Liver (tissue), 9 donors: ENCODE measurements around the gene REEP3. TPM values are rescaled to one million over a fixed set of nuclear protein-coding genes. Genes with fewer than 3 reads are reported as not detected.

ENCODE experiments used
- DNase-seq: peaks from one replicate; pipeline ENCODE4 v3.0.0-alpha.2; 2017; ENCODE audit warnings: low spot score
- H3K27ac ChIP-seq, 2 donors: one replicate each; pipeline ENCODE4 v1.7.0; 2013; ENCODE audit warnings: inconsistent platforms in 2 of 2, low read length in 2 of 2, control low read depth in 1 of 2, low read depth in 1 of 2, mild to moderate bottlenecking in 1 of 2
- H3K27me3 ChIP-seq, 4 donors: one replicate each; pipeline versions ENCODE4 v1.6.1 to v1.7.0; 2013; ENCODE audit warnings: low read length in 3 of 4, inconsistent platforms in 1 of 4, mild to moderate bottlenecking in 1 of 4, moderate library complexity in 1 of 4; ENCODE audit not compliant: control insufficient read depth in 4 of 4, insufficient read depth in 4 of 4
- H3K36me3 ChIP-seq, 4 donors: one replicate each; pipeline versions ENCODE4 v1.6.1 to v1.7.0; 2013; ENCODE audit warnings: low read length in 3 of 4, mild to moderate bottlenecking in 3 of 4, low read depth in 1 of 4, moderate library complexity in 1 of 4; ENCODE audit not compliant: control insufficient read depth in 4 of 4, insufficient read depth in 3 of 4
- H3K4me1 ChIP-seq, 4 donors: one replicate each; pipeline versions ENCODE4 v1.6.1 to v1.7.0; 2013; ENCODE audit warnings: low read length in 3 of 4, mild to moderate bottlenecking in 3 of 4, moderate library complexity in 1 of 4; ENCODE audit not compliant: control insufficient read depth in 4 of 4, insufficient read depth in 4 of 4
- H3K4me3 ChIP-seq, 3 donors: one replicate each; pipeline versions ENCODE4 v1.6.1 to v1.7.0; 2013; ENCODE audit warnings: low read length in 3 of 3, control low read depth in 1 of 3, low read depth in 1 of 3, mild to moderate bottlenecking in 1 of 3
- H3K9ac ChIP-seq, 2 donors: one replicate each; pipeline ENCODE4 v1.7.0; 2013; ENCODE audit warnings: low read length in 2 of 2, mild to moderate bottlenecking in 2 of 2, moderate library complexity in 2 of 2, control low read depth in 1 of 2, low read depth in 1 of 2
- H3K9me3 ChIP-seq, 4 donors: one replicate each; pipeline versions ENCODE4 v1.6.1 to v1.7.0; 2013; ENCODE audit warnings: low read length in 3 of 4; ENCODE audit not compliant: control insufficient read depth in 4 of 4
- EGR1 ChIP-seq, 2 donors: IDR thresholded peaks; 2 replicates each; pipeline ENCODE4 v1.6.1; 2016 to 2018; ENCODE audit warnings: antibody characterized with exemption in 2 of 2, low read depth in 2 of 2
- FOXA1 ChIP-seq: IDR thresholded peaks from 2 replicates; pipeline ENCODE4 v1.6.1; 2016; ENCODE audit warnings: antibody characterized with exemption
- FOXA2 ChIP-seq: IDR thresholded peaks from 2 replicates; pipeline ENCODE4 v1.6.1; 2016; ENCODE audit warnings: antibody characterized with exemption
- GABPA ChIP-seq, 2 donors: IDR thresholded peaks in 1 of 2; conservative IDR thresholded peaks in 1 of 2; 2 replicates each; pipeline ENCODE4 v1.6.1; 2016; ENCODE audit warnings: antibody characterized with exemption in 2 of 2, mild to moderate bottlenecking in 1 of 2, moderate library complexity in 1 of 2
- HNF4A ChIP-seq, 2 donors: conservative IDR thresholded peaks; 2 replicates each; pipeline ENCODE4 v1.6.1; 2016; ENCODE audit warnings: antibody characterized with exemption in 2 of 2, mild to moderate bottlenecking in 2 of 2
- HNF4G ChIP-seq: IDR thresholded peaks from 2 replicates; pipeline ENCODE4 v1.6.1; 2016; ENCODE audit warnings: antibody characterized with exemption
- JUND ChIP-seq, 2 donors: IDR thresholded peaks; 2 replicates each; pipeline ENCODE4 v1.6.1; 2016; ENCODE audit warnings: antibody characterized with exemption in 2 of 2
- NR2F2 ChIP-seq: IDR thresholded peaks from 2 replicates; pipeline ENCODE4 v1.6.1; 2016; ENCODE audit warnings: antibody characterized with exemption
- RAD21 ChIP-seq, 2 donors: IDR thresholded peaks; 2 replicates each; pipeline ENCODE4 v1.6.1; 2016; ENCODE audit warnings: antibody characterized with exemption in 2 of 2, mild to moderate bottlenecking in 2 of 2
- RXRA ChIP-seq, 2 donors: IDR thresholded peaks; 2 replicates each; pipeline ENCODE4 v1.6.1; 2017 to 2018; ENCODE audit warnings: antibody characterized with exemption in 2 of 2, mild to moderate bottlenecking in 1 of 2
- SP1 ChIP-seq: IDR thresholded peaks from 2 replicates; pipeline ENCODE4 v1.6.1; 2018; ENCODE audit warnings: antibody characterized with exemption, mild to moderate bottlenecking
- TAF1 ChIP-seq: conservative IDR thresholded peaks from 2 replicates; pipeline ENCODE4 v1.6.1; 2016; ENCODE audit warnings: antibody characterized with exemption, mild to moderate bottlenecking
- YY1 ChIP-seq: IDR thresholded peaks from 2 replicates; pipeline ENCODE4 v1.6.1; 2016; ENCODE audit warnings: antibody characterized with exemption, mild to moderate bottlenecking
- WGBS: extraction: QIAGEN DNeasy Blood & Tissue Kit; methylation state at CpG from one replicate; pipeline ENCODE4 v1.1.7; 2013; 5-methylcytosine and 5-hydroxymethylcytosine counted together
- polyA plus RNA-seq, 2 donors: library from polyadenylated mRNA; stranded (reverse) in 1 of 2; unstranded in 1 of 2; fragments of 200-250 nt in 1 of 2; fragments of >200 nt in 1 of 2; fragmentation: Nextera tagmentation in 1 of 2; extraction: Ambion mirVana in 1 of 2; gene quantifications; one replicate each; pipeline versions ENCODE4 v1.2.1 to v1.2.3, GENCODE V29; 2013 to 2015
- total RNA-seq, 2 donors: library from RNA; depleted of rRNA; stranded (reverse); fragments of >200 nt; gene quantifications; one replicate each; pipeline ENCODE4 v1.2.3, GENCODE V29; 2014
- TF ChIP-seq, protein P1 (sequence below): IDR thresholded peaks from 2 replicates; pipeline ENCODE4 v1.6.1; 2016; ENCODE audit warnings: antibody characterized with exemption
- TF ChIP-seq, protein P2 (sequence below): fragments of 150-350 bp; IDR thresholded peaks from 2 replicates; pipeline ENCODE4 v1.5.1; 2017; ENCODE audit warnings: improper control_type of control experiment, low read depth, low read length; ENCODE audit not compliant: missing input control
- TF ChIP-seq, protein P3 (sequence below): IDR thresholded peaks from 2 replicates; pipeline ENCODE4 v1.6.1; 2016; ENCODE audit warnings: antibody characterized with exemption
- TF ChIP-seq, protein P4 (sequence below): IDR thresholded peaks from 2 replicates; pipeline ENCODE4 v1.6.1; 2016; ENCODE audit warnings: antibody characterized with exemption, mild to moderate bottlenecking
- TF ChIP-seq, protein P5 (sequence below): IDR thresholded peaks from 2 replicates; pipeline ENCODE4 v1.6.1; 2016; ENCODE audit warnings: antibody characterized with exemption
- donor health status: healthy.
- donor health status: healthy.
- donor health status: healthy.
- donor health status: healthy.
- donor health status: healthy.

Gene REEP3
- total and polyA plus RNA-seq, 4 donors, result 7.9 to 26.9 (median 18.2) TPM

DNA sequence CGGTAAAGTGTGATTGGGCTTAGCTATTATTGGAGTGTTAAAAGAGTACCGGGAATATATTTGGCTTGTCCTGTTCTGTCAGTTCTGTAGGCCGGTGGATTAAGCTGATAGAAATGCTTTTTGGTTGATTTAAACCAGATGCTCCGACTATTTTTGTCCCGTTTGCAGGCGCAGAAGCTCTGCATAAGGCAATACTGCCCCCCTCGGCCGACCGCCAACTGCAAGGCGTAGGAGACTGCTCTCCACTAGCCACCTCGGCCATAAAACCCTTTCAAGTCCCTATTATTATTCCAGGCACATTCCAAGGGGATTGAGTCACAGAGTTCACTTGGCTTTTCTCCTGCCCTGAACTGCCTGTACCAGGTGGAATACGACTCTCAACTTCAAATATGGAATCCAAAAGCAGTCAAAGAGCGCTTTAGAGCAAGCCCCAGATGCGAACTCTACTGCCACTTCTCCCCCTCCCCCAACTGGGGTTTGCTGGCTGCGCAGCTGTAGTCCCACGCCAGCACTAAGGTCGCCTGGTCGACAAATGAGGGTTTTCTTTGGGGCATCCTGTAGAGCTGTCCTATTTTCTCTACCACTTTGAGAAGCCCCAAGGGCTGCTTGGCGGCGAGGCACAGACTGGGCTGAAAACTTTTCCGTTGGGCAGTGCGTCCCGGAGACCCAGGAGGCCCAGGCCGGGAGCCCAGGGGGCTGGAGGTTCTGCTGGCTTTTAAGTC lies 108.3 kb downstream of the REEP3 start (continued):
- TF ChIP-seq, protein P1, sequence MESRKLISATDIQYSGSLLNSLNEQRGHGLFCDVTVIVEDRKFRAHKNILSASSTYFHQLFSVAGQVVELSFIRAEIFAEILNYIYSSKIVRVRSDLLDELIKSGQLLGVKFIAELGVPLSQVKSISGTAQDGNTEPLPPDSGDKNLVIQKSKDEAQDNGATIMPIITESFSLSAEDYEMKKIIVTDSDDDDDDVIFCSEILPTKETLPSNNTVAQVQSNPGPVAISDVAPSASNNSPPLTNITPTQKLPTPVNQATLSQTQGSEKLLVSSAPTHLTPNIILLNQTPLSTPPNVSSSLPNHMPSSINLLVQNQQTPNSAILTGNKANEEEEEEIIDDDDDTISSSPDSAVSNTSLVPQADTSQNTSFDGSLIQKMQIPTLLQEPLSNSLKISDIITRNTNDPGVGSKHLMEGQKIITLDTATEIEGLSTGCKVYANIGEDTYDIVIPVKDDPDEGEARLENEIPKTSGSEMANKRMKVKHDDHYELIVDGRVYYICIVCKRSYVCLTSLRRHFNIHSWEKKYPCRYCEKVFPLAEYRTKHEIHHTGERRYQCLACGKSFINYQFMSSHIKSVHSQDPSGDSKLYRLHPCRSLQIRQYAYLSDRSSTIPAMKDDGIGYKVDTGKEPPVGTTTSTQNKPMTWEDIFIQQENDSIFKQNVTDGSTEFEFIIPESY, result no peak
- TF ChIP-seq HNF4A (conservative IDR thresholded peaks at IDR 0.05), result no peak

DNA sequence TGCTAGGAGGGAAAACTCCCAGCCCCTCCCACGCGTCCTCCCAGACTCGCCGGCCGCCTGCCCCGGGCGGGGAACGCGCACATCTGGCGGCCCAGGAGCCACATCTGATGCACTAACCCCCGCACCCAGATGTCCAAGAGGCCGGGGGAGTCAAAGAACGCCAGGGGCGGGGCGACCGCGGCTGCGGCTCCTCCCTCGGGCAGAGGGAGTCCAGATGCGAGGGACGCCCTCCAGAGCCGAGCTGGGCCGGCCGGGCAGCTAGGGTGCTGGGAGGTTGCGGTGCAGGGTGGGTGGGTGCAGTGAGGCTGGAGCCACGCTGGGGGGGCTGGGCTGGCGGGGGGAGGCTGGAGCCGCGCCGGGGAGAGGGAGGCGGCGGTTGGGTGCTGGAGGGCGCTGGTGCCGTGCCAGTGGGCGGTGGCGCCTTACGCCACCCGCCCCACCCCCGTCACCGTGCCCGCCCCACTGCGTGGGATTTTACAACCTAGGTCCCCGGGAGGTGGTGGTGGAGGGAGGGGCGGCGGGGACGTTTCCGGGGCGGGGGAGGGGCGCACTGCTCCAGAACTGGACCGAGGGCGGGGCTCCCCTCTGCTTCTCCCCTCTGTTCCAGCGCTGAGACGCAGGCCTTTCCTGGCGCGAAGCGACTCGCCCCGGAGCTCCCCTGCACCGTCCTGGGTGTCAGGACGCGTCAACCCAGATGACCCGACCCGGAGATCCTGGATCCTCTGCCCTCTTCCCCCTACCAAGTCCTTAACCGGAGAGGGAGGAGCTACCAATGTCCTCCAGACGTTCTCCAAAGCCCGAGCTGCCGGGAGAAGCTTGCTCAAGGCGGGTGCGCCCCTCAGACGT lies 109.1 kb downstream of the REEP3 start:
- TF ChIP-seq, protein P2, sequence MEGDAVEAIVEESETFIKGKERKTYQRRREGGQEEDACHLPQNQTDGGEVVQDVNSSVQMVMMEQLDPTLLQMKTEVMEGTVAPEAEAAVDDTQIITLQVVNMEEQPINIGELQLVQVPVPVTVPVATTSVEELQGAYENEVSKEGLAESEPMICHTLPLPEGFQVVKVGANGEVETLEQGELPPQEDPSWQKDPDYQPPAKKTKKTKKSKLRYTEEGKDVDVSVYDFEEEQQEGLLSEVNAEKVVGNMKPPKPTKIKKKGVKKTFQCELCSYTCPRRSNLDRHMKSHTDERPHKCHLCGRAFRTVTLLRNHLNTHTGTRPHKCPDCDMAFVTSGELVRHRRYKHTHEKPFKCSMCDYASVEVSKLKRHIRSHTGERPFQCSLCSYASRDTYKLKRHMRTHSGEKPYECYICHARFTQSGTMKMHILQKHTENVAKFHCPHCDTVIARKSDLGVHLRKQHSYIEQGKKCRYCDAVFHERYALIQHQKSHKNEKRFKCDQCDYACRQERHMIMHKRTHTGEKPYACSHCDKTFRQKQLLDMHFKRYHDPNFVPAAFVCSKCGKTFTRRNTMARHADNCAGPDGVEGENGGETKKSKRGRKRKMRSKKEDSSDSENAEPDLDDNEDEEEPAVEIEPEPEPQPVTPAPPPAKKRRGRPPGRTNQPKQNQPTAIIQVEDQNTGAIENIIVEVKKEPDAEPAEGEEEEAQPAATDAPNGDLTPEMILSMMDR, result no peak
- TF ChIP-seq, protein P1, result no peak
- TF ChIP-seq NR2F2 (peak; percentile 66), GABPA (IDR thresholded peaks at IDR 0.05 in 1 of 2, conservative IDR thresholded peaks at IDR 0.05 in 1 of 2) (no peak), HNF4G (no peak), FOXA2 (no peak), EGR1 (IDR thresholded peaks at IDR 0.05; ENCODE audit: low read depth in 2 of 2) (peak in 1 of 2 donors; percentile 46), JUND (IDR thresholded peaks at IDR 0.05) (no peak), RAD21 (IDR thresholded peaks at IDR 0.05) (peak; percentile 9 to 38), TAF1 (peak; percentile 91), RXRA (IDR thresholded peaks at IDR 0.05) (peak; percentile 43 to 61), SP1 (no peak), YY1 (no peak), FOXA1 (no peak), HNF4A (conservative IDR thresholded peaks at IDR 0.05) (peak; percentile 40 to 61)
- TF ChIP-seq, protein P3, sequence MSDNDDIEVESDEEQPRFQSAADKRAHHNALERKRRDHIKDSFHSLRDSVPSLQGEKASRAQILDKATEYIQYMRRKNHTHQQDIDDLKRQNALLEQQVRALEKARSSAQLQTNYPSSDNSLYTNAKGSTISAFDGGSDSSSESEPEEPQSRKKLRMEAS, result no peak
- TF ChIP-seq, protein P4, sequence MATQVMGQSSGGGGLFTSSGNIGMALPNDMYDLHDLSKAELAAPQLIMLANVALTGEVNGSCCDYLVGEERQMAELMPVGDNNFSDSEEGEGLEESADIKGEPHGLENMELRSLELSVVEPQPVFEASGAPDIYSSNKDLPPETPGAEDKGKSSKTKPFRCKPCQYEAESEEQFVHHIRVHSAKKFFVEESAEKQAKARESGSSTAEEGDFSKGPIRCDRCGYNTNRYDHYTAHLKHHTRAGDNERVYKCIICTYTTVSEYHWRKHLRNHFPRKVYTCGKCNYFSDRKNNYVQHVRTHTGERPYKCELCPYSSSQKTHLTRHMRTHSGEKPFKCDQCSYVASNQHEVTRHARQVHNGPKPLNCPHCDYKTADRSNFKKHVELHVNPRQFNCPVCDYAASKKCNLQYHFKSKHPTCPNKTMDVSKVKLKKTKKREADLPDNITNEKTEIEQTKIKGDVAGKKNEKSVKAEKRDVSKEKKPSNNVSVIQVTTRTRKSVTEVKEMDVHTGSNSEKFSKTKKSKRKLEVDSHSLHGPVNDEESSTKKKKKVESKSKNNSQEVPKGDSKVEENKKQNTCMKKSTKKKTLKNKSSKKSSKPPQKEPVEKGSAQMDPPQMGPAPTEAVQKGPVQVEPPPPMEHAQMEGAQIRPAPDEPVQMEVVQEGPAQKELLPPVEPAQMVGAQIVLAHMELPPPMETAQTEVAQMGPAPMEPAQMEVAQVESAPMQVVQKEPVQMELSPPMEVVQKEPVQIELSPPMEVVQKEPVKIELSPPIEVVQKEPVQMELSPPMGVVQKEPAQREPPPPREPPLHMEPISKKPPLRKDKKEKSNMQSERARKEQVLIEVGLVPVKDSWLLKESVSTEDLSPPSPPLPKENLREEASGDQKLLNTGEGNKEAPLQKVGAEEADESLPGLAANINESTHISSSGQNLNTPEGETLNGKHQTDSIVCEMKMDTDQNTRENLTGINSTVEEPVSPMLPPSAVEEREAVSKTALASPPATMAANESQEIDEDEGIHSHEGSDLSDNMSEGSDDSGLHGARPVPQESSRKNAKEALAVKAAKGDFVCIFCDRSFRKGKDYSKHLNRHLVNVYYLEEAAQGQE, result peak; percentile 9
- TF ChIP-seq, protein P5, sequence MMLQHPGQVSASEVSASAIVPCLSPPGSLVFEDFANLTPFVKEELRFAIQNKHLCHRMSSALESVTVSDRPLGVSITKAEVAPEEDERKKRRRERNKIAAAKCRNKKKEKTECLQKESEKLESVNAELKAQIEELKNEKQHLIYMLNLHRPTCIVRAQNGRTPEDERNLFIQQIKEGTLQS, result no peak
- Histone ChIP-seq H3K9ac (peak overlapping the region; percentile 94), H3K27ac (peak overlapping the region; percentile 80 to 98), H3K4me3 (peak overlapping the region; percentile 45 to 86 (median 77)), H3K9me3 (no peaks in the 10 kb centered on the region), H3K36me3 (no peaks in the 10 kb centered on the region), H3K27me3 (no peaks in the 10 kb centered on the region), H3K4me1 (peaks cover 0 to 47% (median 33%) of the 10 kb centered on the region in 4 donors)
- under 1% methylated on average over 70 of the region's 70 CpGs for WGBS
- peak; percentile 81 for DNase-seq
